Prostate gland (tissue), 2 donors: Measurements from ENCODE around the gene CCDC27. TPM values are rescaled to one million over a fixed set of nuclear protein-coding genes. Genes with fewer than 3 reads are reported as not detected.

Source experiments
- DNase-seq: peaks from one replicate; pipeline ENCODE4 v3.0.0-alpha.2; 2019; ENCODE audit warnings: low spot score
- H3K27ac ChIP-seq, 2 donors: fragments of 200-600 bp; sonication (generic); 2 replicates each; pipeline ENCODE4 v1.5.1; 2017 to 2019
- H3K27me3 ChIP-seq: fragments of 200-600 bp; sonication (generic); replicated peaks from 2 replicates; pipeline ENCODE4 v1.5.1; 2019; ENCODE audit not compliant: insufficient read depth
- H3K36me3 ChIP-seq, 2 donors: fragments of 200-600 bp; sonication (generic); 1 replicate in 1 of 2; 2 replicates in 1 of 2; pipeline versions ENCODE4 v1.5.1 to v1.8.1; 2017 to 2019
- H3K4me1 ChIP-seq: fragments of 200-600 bp; sonication (generic); replicated peaks from 2 replicates; pipeline ENCODE4 v1.5.1; 2019
- H3K4me3 ChIP-seq, 2 donors: fragments of 200-600 bp; sonication (generic); 2 replicates each; pipeline ENCODE4 v1.5.1; 2017 to 2019
- H3K9me3 ChIP-seq: fragments of 200-600 bp; sonication (generic); 2 replicates; pipeline ENCODE4 v1.5.1; 2017
- CTCF ChIP-seq, 4 experiments: fragments of 200-600 bp in 2 of 4; fragments of 450-650 bp in 2 of 4; sonication (generic) in 2 of 4; IDR thresholded peaks; 1 replicate in 3 of 4; 2 replicates in 1 of 4; pipeline ENCODE4 v1.5.1; 2016 to 2019; ENCODE audit warnings: antibody characterized with exemption in 4 of 4, mild to moderate bottlenecking in 2 of 4, moderate library complexity in 2 of 4
- POLR2A ChIP-seq: fragments of 450-650 bp; IDR thresholded peaks from one replicate; pipeline ENCODE4 v1.6.1; 2016; ENCODE audit warnings: antibody characterized with exemption, mild to moderate bottlenecking
- POLR2AphosphoS5 ChIP-seq: sonication (generic); formaldehyde crosslinking; IDR thresholded peaks from one replicate; pipeline ENCODE4 v1.6.1; 2017; ENCODE audit warnings: antibody characterized with exemption
- WGBS: methylation state at CpG from one replicate; pipeline ENCODE4 v1.1.5; 2018; 5-methylcytosine and 5-hydroxymethylcytosine counted together
- intact Hi-C: fragments of 100-400 bp; cut with DNase I; formaldehyde crosslinking; loops from one replicate; pipeline ENCODE4 v1.14.2; 2022
- small RNA-seq, 2 donors: library from RNA; depleted of rRNA; stranded (forward); fragments of <200 nt; gene quantifications; one replicate each; pipeline ENCODE3, GENCODE V24; 2016
- total RNA-seq, 2 donors: library from RNA; depleted of rRNA; stranded (reverse); fragments of >200 nt; gene quantifications; one replicate each; pipeline ENCODE4 v1.1.0, GENCODE V29; 2016

CCDC27 gene
- total RNA-seq, 2 donors from 2014 or later = 0.97 TPM; not detected in 1

- intact Hi-C loops = no loop called here
- peaks cover 0 to 11% of the 10 kb centered on the region in 2 donors for H3K36me3 ChIP-seq
- TF ChIP-seq POLR2AphosphoS5 = no peak
- TF ChIP-seq CTCF (IDR thresholded peaks at IDR 0.05) = no peak
- TF ChIP-seq POLR2A = no peak
Measured at GRCh38 chr1:3817821-3818597, 65.8 kb downstream of the CCDC27 start.

GRCh38 chr1:3819771-3820200, 67.5 kb downstream of the CCDC27 start:
- intact Hi-C loops = no loop called here
- 36% methylated on average over 10 of the region's 10 CpGs for WGBS

More at GRCh38 chr1:3817821-3818597, 65.8 kb downstream of the CCDC27 start:
- WGBS = 89% methylated on average over 28 of the region's 28 CpGs
- Histone ChIP-seq H3K9me3 (no peaks in the 10 kb centered on the region), H3K27ac (no peak overlapping the region), H3K4me3 (no peak overlapping the region), H3K27me3 (no peaks in the 10 kb centered on the region), H3K4me1 (no peaks in the 10 kb centered on the region)
- no peak for DNase-seq

GRCh38 chr1:3820316-3820715, 68.1 kb downstream of the CCDC27 start:
- Histone ChIP-seq H3K36me3 (peaks cover 0 to 6% of the 10 kb centered on the region in 2 donors), H3K27ac (no peak overlapping the region), H3K27me3 (no peaks in the 10 kb centered on the region), H3K4me3 (no peak overlapping the region), H3K4me1 (no peaks in the 10 kb centered on the region), H3K9me3 (no peaks in the 10 kb centered on the region)
- WGBS = 87% methylated on average over 8 of the region's 8 CpGs
- no peak for DNase-seq
- intact Hi-C loops = no loop called here
- TF ChIP-seq POLR2AphosphoS5 = no peak
- no peak for TF ChIP-seq CTCF (IDR thresholded peaks at IDR 0.05)
- TF ChIP-seq POLR2A = no peak

More at GRCh38 chr1:3819771-3820200, 67.5 kb downstream of the CCDC27 start:
- H3K4me3 ChIP-seq = no peak overlapping the region
- TF ChIP-seq POLR2AphosphoS5 (no peak), POLR2A (no peak), CTCF (IDR thresholded peaks at IDR 0.05) (no peak)
- H3K36me3 ChIP-seq = peaks cover 0 to 9% of the 10 kb centered on the region in 2 donors
- no peaks in the 10 kb centered on the region for H3K9me3 ChIP-seq
- DNase-seq = no peak
- no peaks in the 10 kb centered on the region for H3K27me3 ChIP-seq
- H3K4me1 ChIP-seq = no peaks in the 10 kb centered on the region
- H3K27ac ChIP-seq = no peak overlapping the region

- Histone ChIP-seq H3K27me3 (no peaks in the 10 kb centered on the region), H3K4me1 (no peaks in the 10 kb centered on the region), H3K36me3 (peaks cover 0 to 4% of the 10 kb centered on the region in 2 donors), H3K9me3 (no peaks in the 10 kb centered on the region), H3K4me3 (no peak overlapping the region), H3K27ac (no peak overlapping the region)
- 92% methylated on average over 6 of the region's 6 CpGs for WGBS
- TF ChIP-seq CTCF (IDR thresholded peaks at IDR 0.05) (no peak), POLR2AphosphoS5 (no peak), POLR2A (no peak)
- intact Hi-C loops = no loop called here
- no peak for DNase-seq
Measured at GRCh38 chr1:3821004-3821403, 68.8 kb downstream of the CCDC27 start.

Small RNA genes within 50 kb of the gene (small RNA-seq; reads per million reads assigned to genes)
- gene RF02197 (0 reads per million in 2 donors), gene RN7SL574P (0 reads per million in 2 donors)

Other genes starting within 250 kb of the CCDC27 start
- gene MEGF6, start 140.9 kb upstream of the CCDC27 start, total RNA-seq = 10 to 100 TPM; 67.3 to 82.5 TPM
- 10 to 100 TPM; 26.4 to 35.0 TPM for gene TPRG1L, start 127.4 kb upstream of the CCDC27 start, total RNA-seq
- gene WRAP73, start 102.3 kb upstream of the CCDC27 start, total RNA-seq = 10 to 100 TPM; 22.3 to 39.5 TPM
- 10 to 100 TPM in 1 of 2 donors, 1 to 10 TPM in 1; 5.1 to 15.1 TPM for gene TP73, start 99.9 kb upstream of the CCDC27 start, total RNA-seq
- 100 to 1,000 TPM in 1 of 2 donors, 10 to 100 TPM in 1; 17.7 to 148 TPM for gene SMIM1, start 20.3 kb downstream of the CCDC27 start, total RNA-seq
- 10 to 100 TPM; 42.4 to 53.8 TPM for gene LRRC47, start 44.0 kb downstream of the CCDC27 start, total RNA-seq
- 10 to 100 TPM; 20.9 to 28.5 TPM for gene CEP104, start 104.8 kb downstream of the CCDC27 start, total RNA-seq
- gene DFFB, start 105.0 kb downstream of the CCDC27 start, total RNA-seq = 10 to 100 TPM in 1 of 2 donors, 1 to 10 TPM in 1; 5.3 to 20.5 TPM
- 10 to 100 TPM; 27.1 to 32.7 TPM for gene C1orf174, start 147.8 kb downstream of the CCDC27 start, total RNA-seq